ENCODE data around the gene TMEM156. TPM values are rescaled to one million over a fixed set of nuclear protein-coding genes. Genes with fewer than 3 reads are reported as not detected.

Gene TMEM156
- total RNA-seq, 1 donor: not detected

GRCh38 chr4:39067031-39067430, 34.8 kb upstream of the TMEM156 start:
- no peaks in the 10 kb centered on the region for H3K27me3 ChIP-seq (ENCODE audit: insufficient read depth, low read length)
- H3K4me1 ChIP-seq (ENCODE audit: insufficient read depth, low read length): no peaks in the 10 kb centered on the region
- H3K79me2 ChIP-seq (ENCODE audit: insufficient read depth, low read length): peaks cover 27% of the 10 kb centered on the region
- H3K4me2 ChIP-seq (ENCODE audit: insufficient read depth, low read length): no peak overlapping the region
- H3K4me3 ChIP-seq (ENCODE audit: insufficient read depth, low read length): no peak overlapping the region
- no peak overlapping the region for H3K27ac ChIP-seq (ENCODE audit: low read depth, low read length)
- no peak overlapping the region for H2AFZ ChIP-seq (ENCODE audit: low read length)
- no peak for DNase-seq (ENCODE audit: insufficient read length, low spot score, missing footprints)
- no peak for TF ChIP-seq CTCF (IDR thresholded peaks at IDR 0.05; ENCODE audit: extremely low read depth, low read depth, low read length)
- H3K9me3 ChIP-seq (ENCODE audit: low read depth, low read length): no peaks in the 10 kb centered on the region
- peaks cover 9% of the 10 kb centered on the region for H4K20me1 ChIP-seq (ENCODE audit: insufficient read depth, low read length)
- no peaks in the 10 kb centered on the region for H3K36me3 ChIP-seq (ENCODE audit: insufficient read depth, low read length)

- TF ChIP-seq CTCF (IDR thresholded peaks at IDR 0.05; ENCODE audit: extremely low read depth, low read depth, low read length): no peak
- H3K4me2 ChIP-seq (ENCODE audit: insufficient read depth, low read length): no peak overlapping the region
Measured at GRCh38 chr4:39066371-39066770, 34.2 kb upstream of the TMEM156 start.

GRCh38 chr4:39063430-39063829, 31.2 kb upstream of the TMEM156 start:
- Histone ChIP-seq H3K79me2 (ENCODE audit: insufficient read depth, low read length) (peaks cover 35% of the 10 kb centered on the region), H4K20me1 (ENCODE audit: insufficient read depth, low read length) (peaks cover 5% of the 10 kb centered on the region), H2AFZ (ENCODE audit: low read length) (no peak overlapping the region), H3K27me3 (ENCODE audit: insufficient read depth, low read length) (no peaks in the 10 kb centered on the region), H3K4me3 (ENCODE audit: insufficient read depth, low read length) (no peak overlapping the region), H3K4me2 (ENCODE audit: insufficient read depth, low read length) (no peak overlapping the region), H3K4me1 (ENCODE audit: insufficient read depth, low read length) (no peaks in the 10 kb centered on the region), H3K36me3 (ENCODE audit: insufficient read depth, low read length) (no peaks in the 10 kb centered on the region), H3K27ac (ENCODE audit: low read depth, low read length) (no peak overlapping the region), H3K9me3 (ENCODE audit: low read depth, low read length) (no peaks in the 10 kb centered on the region)
- no peak for TF ChIP-seq CTCF (IDR thresholded peaks at IDR 0.05; ENCODE audit: extremely low read depth, low read depth, low read length)
- DNase-seq (ENCODE audit: insufficient read length, low spot score, missing footprints): no peak

More at GRCh38 chr4:39066371-39066770, 34.2 kb upstream of the TMEM156 start:
- H3K27me3 ChIP-seq (ENCODE audit: insufficient read depth, low read length): no peaks in the 10 kb centered on the region
- no peak for DNase-seq (ENCODE audit: insufficient read length, low spot score, missing footprints)
- no peaks in the 10 kb centered on the region for H3K36me3 ChIP-seq (ENCODE audit: insufficient read depth, low read length)
- H3K9me3 ChIP-seq (ENCODE audit: low read depth, low read length): no peaks in the 10 kb centered on the region
- peaks cover 11% of the 10 kb centered on the region for H4K20me1 ChIP-seq (ENCODE audit: insufficient read depth, low read length)
- no peak overlapping the region for H2AFZ ChIP-seq (ENCODE audit: low read length)
- peaks cover 29% of the 10 kb centered on the region for H3K79me2 ChIP-seq (ENCODE audit: insufficient read depth, low read length)
- no peaks in the 10 kb centered on the region for H3K4me1 ChIP-seq (ENCODE audit: insufficient read depth, low read length)
- H3K4me3 ChIP-seq (ENCODE audit: insufficient read depth, low read length): no peak overlapping the region
- no peak overlapping the region for H3K27ac ChIP-seq (ENCODE audit: low read depth, low read length)

- no peaks in the 10 kb centered on the region for H3K9me3 ChIP-seq (ENCODE audit: low read depth, low read length)
- H3K4me3 ChIP-seq (ENCODE audit: insufficient read depth, low read length): no peak overlapping the region
- H3K27ac ChIP-seq (ENCODE audit: low read depth, low read length): no peak overlapping the region
- H3K79me2 ChIP-seq (ENCODE audit: insufficient read depth, low read length): peaks cover 34% of the 10 kb centered on the region
- H2AFZ ChIP-seq (ENCODE audit: low read length): no peak overlapping the region
- no peaks in the 10 kb centered on the region for H3K36me3 ChIP-seq (ENCODE audit: insufficient read depth, low read length)
- no peak for TF ChIP-seq CTCF (IDR thresholded peaks at IDR 0.05; ENCODE audit: extremely low read depth, low read depth, low read length)
- H4K20me1 ChIP-seq (ENCODE audit: insufficient read depth, low read length): peaks cover 5% of the 10 kb centered on the region
- no peak overlapping the region for H3K4me2 ChIP-seq (ENCODE audit: insufficient read depth, low read length)
- H3K27me3 ChIP-seq (ENCODE audit: insufficient read depth, low read length): no peaks in the 10 kb centered on the region
- no peak for DNase-seq (ENCODE audit: insufficient read length, low spot score, missing footprints)
- no peaks in the 10 kb centered on the region for H3K4me1 ChIP-seq (ENCODE audit: insufficient read depth, low read length)
Measured at GRCh38 chr4:39062770-39063097, 30.5 kb upstream of the TMEM156 start.
